ENCODE data around the gene GALNT16.
A peak's percentile ranks its signal among the peaks of the same experiment; 100 is the strongest.
"Not testable (repeated sequence)": the region's sequence is repeated elsewhere in the genome, so short reads cannot be mapped to it uniquely, and the experiment has no call there.

GALNT16 gene

GRCh38 chr14:69260861-69261564 lies 1.1 kb downstream of the GALNT16 start:
- DNase-seq: peak; percentile 51 to 63

GRCh38 chr14:69261761-69262331 lies 1.9 kb downstream of the GALNT16 start:
- no peak for DNase-seq

GRCh38 chr14:69262516-69262915 lies 2.6 kb downstream of the GALNT16 start:
- no peak for DNase-seq

- DNase-seq: no peak
Measured at GRCh38 chr14:69263364-69263763, 3.4 kb downstream of the GALNT16 start.

GRCh38 chr14:69263771-69264170 lies 3.8 kb downstream of the GALNT16 start:
- no peak for DNase-seq

GRCh38 chr14:69266572-69267345 lies 6.8 kb downstream of the GALNT16 start:
- no peak for DNase-seq

- no peak for DNase-seq
Measured at GRCh38 chr14:69267492-69267891, 7.5 kb downstream of the GALNT16 start.

DNA sequence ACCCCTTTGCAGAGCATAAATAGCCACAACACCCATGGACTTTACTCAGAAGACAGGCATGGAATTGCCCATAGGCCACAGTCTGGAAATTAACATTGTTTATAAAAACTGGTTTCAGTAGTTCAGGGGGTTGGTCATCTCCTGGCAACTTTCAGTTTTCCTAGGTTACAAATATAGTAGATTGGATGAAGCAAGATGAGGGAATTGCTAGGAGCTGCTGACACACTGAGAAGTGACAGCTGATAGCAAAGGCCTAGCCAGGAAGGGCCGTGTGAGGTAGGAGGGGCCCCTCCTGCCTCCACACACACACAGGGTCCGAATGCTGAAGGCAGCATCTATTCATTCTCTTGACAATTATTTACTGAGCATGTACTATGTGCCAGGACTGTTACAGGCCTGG lies 8.3 kb downstream of the GALNT16 start:
- no peak for DNase-seq

DNA sequence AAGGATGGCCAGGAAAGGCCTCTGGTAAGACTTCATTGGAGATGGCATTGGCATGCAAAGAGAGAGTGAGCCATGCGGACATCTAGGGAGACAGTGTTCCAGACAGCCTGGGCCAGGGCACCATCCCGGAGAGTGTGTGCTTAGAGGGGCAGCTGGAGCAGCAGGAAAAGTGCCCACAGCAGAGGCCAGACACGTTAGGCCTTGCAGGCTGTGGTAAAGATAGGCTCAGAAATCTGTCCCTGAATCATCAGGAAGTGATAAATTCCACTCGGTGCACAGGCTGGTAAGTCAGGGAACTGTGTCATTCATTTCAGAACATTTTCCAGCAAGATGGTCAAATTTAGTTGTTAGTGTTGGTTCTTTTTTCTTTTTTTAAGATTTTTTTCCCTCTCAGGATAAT lies 8.8 kb downstream of the GALNT16 start:
- DNase-seq: no peak

DNA sequence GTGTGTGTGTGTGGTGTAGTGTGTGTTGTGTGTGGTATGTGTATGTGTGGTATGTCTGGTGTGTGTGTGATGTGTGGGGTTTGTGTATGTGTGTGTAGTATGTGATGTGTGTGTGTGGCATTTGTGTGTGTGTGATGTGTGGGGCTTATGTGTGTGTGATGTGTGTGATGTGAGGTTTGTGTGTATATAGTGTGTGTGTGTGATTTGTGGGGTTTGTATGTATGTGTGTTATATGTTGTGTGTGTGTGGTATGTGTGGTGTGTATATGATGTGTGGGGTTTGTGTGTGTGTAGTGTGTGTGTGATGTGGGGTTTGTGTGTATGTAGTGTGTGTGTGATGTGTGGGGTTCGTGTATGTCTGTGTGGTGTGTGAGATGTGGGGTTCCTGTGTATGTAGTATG lies 9.4 kb downstream of the GALNT16 start:
- DNase-seq: no peak

- DNase-seq: no peak
Measured at GRCh38 chr14:69270097-69270496, 10.1 kb downstream of the GALNT16 start.

DNA sequence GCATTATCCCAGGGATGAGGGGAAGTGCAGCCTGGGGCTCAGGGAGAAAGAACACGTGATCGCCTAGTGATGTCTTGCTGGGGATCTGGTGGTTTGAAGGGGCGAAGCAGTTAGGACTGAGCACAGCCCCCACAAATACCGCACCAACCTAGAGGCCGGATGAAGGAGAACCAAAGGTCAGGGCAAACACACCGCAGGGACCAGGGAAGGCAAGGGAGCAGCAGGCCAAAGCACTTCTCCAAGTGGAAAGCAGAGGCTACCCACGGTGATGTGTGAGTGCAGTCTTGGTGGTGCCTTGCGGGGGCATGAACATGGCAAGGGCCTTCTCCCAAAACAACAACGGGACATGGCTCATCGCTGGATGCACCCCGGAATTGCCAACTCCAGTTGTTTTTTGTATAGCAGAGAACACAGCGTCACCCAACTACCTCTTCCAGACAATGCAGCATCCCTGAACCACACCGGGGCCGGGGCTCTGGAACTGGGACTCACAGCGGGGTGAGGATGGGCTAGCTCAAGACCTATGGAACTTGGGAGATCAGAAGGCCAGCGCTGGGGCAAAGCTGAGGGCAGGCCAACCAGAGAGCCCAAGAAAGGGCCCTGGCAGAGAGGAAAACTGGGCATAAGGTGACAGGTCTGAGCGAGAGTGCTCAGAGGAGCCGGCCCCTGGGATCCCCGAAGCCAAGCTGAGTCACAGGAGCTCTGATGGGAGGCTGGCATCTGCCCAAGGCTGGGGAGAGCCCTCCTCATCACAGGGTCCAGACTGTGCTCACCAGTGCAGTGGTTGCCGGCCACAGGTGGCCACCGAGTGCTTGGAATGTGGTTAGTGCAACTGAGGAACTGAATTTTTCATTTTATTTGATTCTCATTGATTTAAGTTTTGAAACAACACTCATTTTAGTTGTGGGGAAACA lies 11.1 kb downstream of the GALNT16 start:
- DNase-seq: no peak

GRCh38 chr14:69274321-69274720 lies 14.4 kb downstream of the GALNT16 start:
- DNase-seq: no peak

DNA sequence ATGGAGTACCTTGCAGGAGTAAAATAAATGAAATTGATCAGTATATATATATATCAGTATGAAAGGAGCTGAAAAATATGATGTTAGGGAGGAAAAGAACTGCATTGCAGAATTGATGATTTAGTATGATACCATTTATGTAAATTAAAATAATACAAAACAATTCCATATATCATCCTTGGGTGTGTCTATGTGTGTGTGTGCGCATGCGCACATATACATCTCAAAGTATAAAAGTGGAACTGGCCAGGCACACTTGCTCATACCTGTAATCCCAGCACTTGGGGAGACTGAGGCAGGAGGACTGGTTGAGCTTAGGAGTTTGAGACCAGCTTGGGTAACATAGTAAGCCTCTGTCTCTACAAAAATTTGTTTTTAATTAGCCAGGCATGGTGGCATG lies 15.4 kb downstream of the GALNT16 start:
- DNase-seq: no peak

GRCh38 chr14:69277356-69277755 lies 17.4 kb downstream of the GALNT16 start:
- not testable (repeated sequence) for DNase-seq

- no peak for DNase-seq
Measured at GRCh38 chr14:69280746-69281291, 20.9 kb downstream of the GALNT16 start.

DNA sequence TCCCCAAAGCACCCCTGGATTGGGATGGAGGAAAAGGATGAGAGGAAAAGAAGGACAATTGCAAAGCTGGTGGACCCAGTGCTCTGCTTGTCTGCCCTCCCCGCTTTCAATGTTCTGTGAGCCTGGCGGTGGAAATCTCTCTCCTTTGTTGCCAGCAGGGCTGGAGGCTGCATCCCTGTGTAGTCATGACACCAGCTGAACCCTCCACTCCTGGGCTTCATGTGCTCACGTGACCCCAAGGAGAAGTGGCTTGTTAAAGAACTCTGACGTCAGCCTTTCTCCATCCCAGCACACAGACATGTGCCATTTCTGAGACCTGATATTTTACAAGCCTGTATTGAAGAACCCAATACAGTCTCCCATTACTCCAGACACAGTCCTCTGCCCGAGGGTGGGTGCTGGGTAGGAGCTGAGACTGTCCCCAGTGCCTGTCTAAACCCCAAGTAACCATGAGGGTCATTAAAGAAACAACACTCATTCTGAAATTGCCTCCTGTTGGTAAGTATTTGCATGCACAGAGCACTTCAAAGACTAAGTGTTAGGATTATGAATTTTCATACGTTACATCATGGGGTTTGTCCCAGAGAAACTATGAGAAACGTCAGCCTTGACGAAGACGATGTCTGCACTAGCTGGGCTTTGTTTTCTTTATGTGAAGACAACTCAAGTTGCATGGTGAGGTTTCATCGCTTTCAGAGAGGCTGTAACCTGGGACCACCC lies 21.7 kb downstream of the GALNT16 start:
- no peak for DNase-seq

- no peak for DNase-seq
Measured at GRCh38 chr14:69282448-69282847, 22.5 kb downstream of the GALNT16 start.

- DNase-seq: no peak
Measured at GRCh38 chr14:69284170-69284569, 24.2 kb downstream of the GALNT16 start.

DNA sequence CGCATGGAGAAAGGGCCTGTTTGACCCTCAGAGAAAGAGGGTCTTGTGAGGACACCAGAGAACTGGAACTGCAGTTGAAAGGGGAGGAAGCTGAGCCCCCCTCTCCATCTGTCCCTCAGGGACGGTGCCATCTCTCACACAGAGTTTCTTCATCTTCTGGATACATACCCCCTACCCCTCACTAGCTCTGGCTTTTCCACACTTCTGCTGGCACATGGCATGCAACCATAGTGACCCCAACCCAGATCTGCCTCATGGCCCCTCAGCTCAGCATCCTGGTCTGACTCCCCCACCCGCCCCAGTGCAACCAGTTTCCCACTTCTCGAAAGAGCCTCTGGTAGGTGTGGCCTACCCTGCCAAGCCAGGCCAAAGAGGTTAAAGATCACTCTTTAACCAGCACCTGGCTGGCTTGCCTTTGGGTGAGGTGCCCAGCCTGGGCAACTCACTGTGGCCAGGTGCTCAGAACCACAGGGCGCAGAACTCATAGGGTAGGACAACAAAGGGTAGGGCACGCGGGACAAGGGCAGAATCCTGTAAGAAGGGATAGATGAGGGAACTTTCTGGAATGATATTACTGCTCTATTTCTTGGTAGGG lies 25.8 kb downstream of the GALNT16 start:
- no peak for DNase-seq

Measured in activated CD4-positive, alpha-beta T cell treated with anti-CD3 and anti-CD28 coated beads, Interleukin-2, amount 50 U/mL, for 48 hours (primary cell).